HCT116 (cell line): ENCODE measurements around the gene IGFBP4. TPM values are rescaled to one million over a fixed set of nuclear protein-coding genes. Genes with fewer than 3 reads are reported as not detected.

Experiments used
- ATAC-seq: fragments of 200-7000 bp; cut with Tn5 transposase; 2 replicates; pipeline ENCODE4 v1.9.1; 2020; ENCODE audit warnings: mild to moderate bottlenecking, moderate library complexity
- BruUV-seq: library from RNA; stranded (reverse); fragments of 400-500 nt; replicated peaks from 2 replicates; lab custom pipeline; 2021; lab: Mats Ljungman, UMichigan
- CTCF ChIA-PET: fragments of 300-600 bp; sonication (Branson Sonifier 250); formaldehyde crosslinking; loops from one replicate; lab custom pipeline; 2021; ENCODE audit warnings: antibody characterized with exemption; lab: Charles Lee
- POLR2A ChIA-PET: fragments of 300-600, 350-600 bp; sonication (Branson Sonifier 250); formaldehyde crosslinking; loops from one replicate; lab custom pipeline; 2021; ENCODE audit warnings: antibody characterized with exemption; lab: Charles Lee
- RAD21 ChIA-PET, 2 experiments: fragments of 300-600 bp; sonication (Branson Sonifier 250); formaldehyde crosslinking; loops; one replicate each; lab custom pipeline; 2023; ENCODE audit warnings: low total read pairs in 2 of 2; ENCODE audit not compliant: uncharacterized antibody in 2 of 2, unreplicated experiment in 2 of 2, low non-redundant PET in 1 of 2; lab: Charles Lee
- DNase-seq: peaks from one replicate; pipeline ENCODE4 v3.0.0-alpha.2; 2010; ENCODE audit warnings: low read depth, low spot score
- H2AFZ ChIP-seq: fragments of 200-600 bp; shearing (Covaris generic), sonication (generic); 2 replicates; pipeline ENCODE4 v1.6.1; 2017; ENCODE audit warnings: low read depth, mixed run types, mixed read lengths, antibody characterized with exemption, low read length; ENCODE audit not compliant: poor library complexity, severe bottlenecking
- H3K27ac ChIP-seq: 2 replicates; pipeline ENCODE4 v1.5.1; 2012; ENCODE audit warnings: low read depth, low read length
- H3K27me3 ChIP-seq: fragments of 200-600 bp; sonication (generic); 2 replicates; pipeline ENCODE4 v1.6.1; 2016; ENCODE audit warnings: mixed run types, low read length, mixed read lengths; ENCODE audit not compliant: insufficient read depth
- H3K36me3 ChIP-seq, 2 experiments: fragments of 200-500 bp in 1 of 2; fragments of 200-600 bp in 1 of 2; sonication (Bioruptor generic) in 1 of 2; sonication (generic) in 1 of 2; 2 replicates each; pipeline versions ENCODE4 v1.5.1 to v1.6.1; 2014 to 2016; ENCODE audit warnings: low read length in 2 of 2, inconsistent platforms in 1 of 2, mixed read lengths in 1 of 2, mixed run types in 1 of 2; ENCODE audit not compliant: insufficient read depth in 2 of 2, control insufficient read depth in 1 of 2
- H3K4me1 ChIP-seq, 2 experiments: fragments of 200-600 bp in 1 of 2; sonication (generic) in 1 of 2; 2 replicates each; pipeline versions ENCODE4 v1.5.1 to v1.6.1; 2012 to 2017; ENCODE audit warnings: low read length in 2 of 2, inconsistent platforms in 1 of 2, mild to moderate bottlenecking in 1 of 2, mixed read lengths in 1 of 2, mixed run types in 1 of 2, moderate library complexity in 1 of 2; ENCODE audit not compliant: insufficient read depth in 2 of 2, control insufficient read depth in 1 of 2
- H3K4me2 ChIP-seq: fragments of 200-600 bp; sonication (generic); 2 replicates; pipeline ENCODE4 v1.6.1; 2017; ENCODE audit warnings: mixed run types, low read length, mixed read lengths
- H3K4me3 ChIP-seq, 2 experiments: fragments of 200-600 bp in 1 of 2; sonication (generic) in 1 of 2; replicated peaks in 1 of 2; 2 replicates each; pipeline ENCODE4 v1.5.1; 2011 to 2016; ENCODE audit warnings: low read length in 2 of 2, control low read depth in 1 of 2, low read depth in 1 of 2, mild to moderate bottlenecking in 1 of 2, mixed read lengths in 1 of 2, mixed run types in 1 of 2
- H3K79me2 ChIP-seq: fragments of 200-600 bp; sonication (generic); 2 replicates; pipeline ENCODE4 v1.6.1; 2017; ENCODE audit warnings: mild to moderate bottlenecking, mixed run types, low read length, moderate library complexity, mixed read lengths; ENCODE audit not compliant: insufficient read depth
- H3K9ac ChIP-seq: fragments of 200-600 bp; sonication (generic); 2 replicates; pipeline ENCODE4 v1.6.1; 2016; ENCODE audit warnings: low read length, mixed read lengths
- H3K9me2 ChIP-seq: fragments of 200-600 bp; sonication (generic), shearing (Covaris generic); 2 replicates; pipeline ENCODE4 v1.6.1; 2017; ENCODE audit warnings: mixed run types, mild to moderate bottlenecking, moderate library complexity; ENCODE audit not compliant: insufficient read depth
- H3K9me3 ChIP-seq, 2 experiments: fragments of 200-500 bp in 1 of 2; fragments of 200-600 bp in 1 of 2; sonication (Bioruptor generic) in 1 of 2; sonication (generic) in 1 of 2; 2 replicates each; pipeline ENCODE4 v1.6.1; 2014 to 2017; ENCODE audit warnings: low read length in 2 of 2, mixed read lengths in 2 of 2, inconsistent platforms in 1 of 2, low read depth in 1 of 2, mild to moderate bottlenecking in 1 of 2, mixed run types in 1 of 2, moderate library complexity in 1 of 2; ENCODE audit not compliant: control insufficient read depth in 1 of 2, insufficient read depth in 1 of 2
- H4K20me1 ChIP-seq: fragments of 200-600 bp; sonication (generic), shearing (Covaris generic); 2 replicates; pipeline ENCODE4 v1.6.1; 2017; ENCODE audit warnings: mixed run types, mild to moderate bottlenecking, moderate library complexity; ENCODE audit not compliant: insufficient read depth
- ATF3 ChIP-seq: IDR thresholded peaks from 2 replicates; pipeline ENCODE4 v1.6.1; 2012
- CBX3 ChIP-seq: IDR thresholded peaks from 2 replicates; pipeline ENCODE4 v1.6.1; 2012; ENCODE audit warnings: low read depth
- CEBPB ChIP-seq: IDR thresholded peaks from 2 replicates; pipeline ENCODE4 v1.6.1; 2012; ENCODE audit warnings: low read depth
- CTCF ChIP-seq, 3 experiments: fragments of 200-600 bp in 1 of 3; sonication (generic) in 1 of 3; IDR thresholded peaks in 2 of 3; conservative IDR thresholded peaks in 1 of 3; 2 replicates each; pipeline ENCODE4 v1.5.1; 2012 to 2017; ENCODE audit warnings: low read depth in 2 of 3, low read length in 2 of 3, antibody characterized with exemption in 1 of 3, borderline replicate concordance in 1 of 3, control low read depth in 1 of 3, mild to moderate bottlenecking in 1 of 3, mixed read lengths in 1 of 3, mixed run types in 1 of 3, moderate library complexity in 1 of 3; ENCODE audit not compliant: insufficient read depth in 1 of 3
- EGR1 ChIP-seq: IDR thresholded peaks from 2 replicates; pipeline ENCODE4 v1.6.1; 2012; ENCODE audit warnings: low read depth
- ELF1 ChIP-seq: IDR thresholded peaks from 2 replicates; pipeline ENCODE4 v1.6.1; 2012; ENCODE audit warnings: low read depth, borderline replicate concordance
- EZH2 ChIP-seq: fragments of 200-600 bp; sonication (generic); IDR thresholded peaks from 2 replicates; pipeline ENCODE4 v1.6.1; 2017; ENCODE audit warnings: antibody characterized with exemption, mixed run types
- EZH2phosphoT487 ChIP-seq: fragments of 200-600 bp; IDR thresholded peaks from 2 replicates; pipeline ENCODE4 v1.6.1; 2018; ENCODE audit warnings: antibody characterized with exemption, borderline replicate concordance
- JUND ChIP-seq: IDR thresholded peaks from 2 replicates; pipeline ENCODE4 v1.6.1; 2012
- POLR2A ChIP-seq: IDR thresholded peaks from 2 replicates; pipeline ENCODE4 v1.7.0; 2011; ENCODE audit warnings: borderline replicate concordance; ENCODE audit not compliant: insufficient read depth, insufficient read length; ENCODE audit errors: extremely low read depth
- POLR2AphosphoS5 ChIP-seq: IDR thresholded peaks from 2 replicates; pipeline ENCODE4 v1.6.1; 2011; ENCODE audit warnings: mild to moderate bottlenecking, low read depth, low read length, moderate library complexity
- RAD21 ChIP-seq: IDR thresholded peaks from 2 replicates; pipeline ENCODE4 v1.6.1; 2012; ENCODE audit warnings: low read depth, mild to moderate bottlenecking
- SIN3A ChIP-seq: IDR thresholded peaks from 2 replicates; pipeline ENCODE4 v1.6.1; 2012; ENCODE audit warnings: low read depth
- SRF ChIP-seq: IDR thresholded peaks from 2 replicates; pipeline ENCODE4 v1.6.1; 2012; ENCODE audit warnings: low read depth
- TCF7L2 ChIP-seq: IDR thresholded peaks from 2 replicates; pipeline ENCODE4 v1.7.0; 2011; ENCODE audit warnings: borderline replicate concordance, inconsistent platforms; ENCODE audit not compliant: insufficient read depth, insufficient read length; ENCODE audit errors: extremely low read depth
- ZNF274 ChIP-seq: fragments of 200-500 bp; sonication (Bioruptor generic); IDR thresholded peaks from 2 replicates; pipeline ENCODE4 v1.6.1; 2014; ENCODE audit warnings: mild to moderate bottlenecking, low read depth, low read length, inconsistent platforms
- intact Hi-C: fragments of 100-400 bp; cut with micrococcal nuclease; formaldehyde crosslinking; loops from 2 replicates; pipeline ENCODE4 v1.10.0; 2022
- total RNA-seq: library from RNA; stranded (reverse); gene quantifications from one replicate; pipeline ENCODE4 v1.2.1, GENCODE V29; 2021; ENCODE audit not compliant: unreplicated experiment
- TF ChIP-seq, protein P1 (sequence below): IDR thresholded peaks from 2 replicates; pipeline ENCODE4 v1.6.1; 2012
- TF ChIP-seq, protein P2 (sequence below): IDR thresholded peaks from 2 replicates; pipeline ENCODE4 v1.6.1; 2011; ENCODE audit warnings: mild to moderate bottlenecking, low read length, moderate library complexity; ENCODE audit not compliant: insufficient replicate concordance; ENCODE audit errors: extremely low read depth
- TF ChIP-seq, protein P3 (sequence below): IDR thresholded peaks from 2 replicates; pipeline ENCODE4 v1.6.1; 2012; ENCODE audit warnings: low read depth

Gene IGFBP4
- total RNA-seq, 1 experiment from 2014 or later, result 2.0 TPM

- TF ChIP-seq, protein P1, sequence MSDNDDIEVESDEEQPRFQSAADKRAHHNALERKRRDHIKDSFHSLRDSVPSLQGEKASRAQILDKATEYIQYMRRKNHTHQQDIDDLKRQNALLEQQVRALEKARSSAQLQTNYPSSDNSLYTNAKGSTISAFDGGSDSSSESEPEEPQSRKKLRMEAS, result peak; percentile 94
- TF ChIP-seq SRF (no peak), SIN3A (peak; percentile 54; the same call in 1 of the 2 replicates), RAD21 (no peak; the same call in 1 of the 2 replicates), CBX3 (no peak), EZH2 (no peak), CTCF (IDR thresholded peaks at IDR 0.05 in 2 of 3, conservative IDR thresholded peaks at IDR 0.05 in 1 of 3; ENCODE audit: borderline replicate concordance in 1 of 3, insufficient read depth in 1 of 3, low read depth in 2 of 3, low read length in 2 of 3) (no peak), JUND (no peak), TCF7L2 (peak; percentile 59), CEBPB (no peak)
Measured at GRCh38 chr17:40501499-40501911, 58.3 kb downstream of the IGFBP4 start, which contains the start of gene TNS4 (continued).

DNA sequence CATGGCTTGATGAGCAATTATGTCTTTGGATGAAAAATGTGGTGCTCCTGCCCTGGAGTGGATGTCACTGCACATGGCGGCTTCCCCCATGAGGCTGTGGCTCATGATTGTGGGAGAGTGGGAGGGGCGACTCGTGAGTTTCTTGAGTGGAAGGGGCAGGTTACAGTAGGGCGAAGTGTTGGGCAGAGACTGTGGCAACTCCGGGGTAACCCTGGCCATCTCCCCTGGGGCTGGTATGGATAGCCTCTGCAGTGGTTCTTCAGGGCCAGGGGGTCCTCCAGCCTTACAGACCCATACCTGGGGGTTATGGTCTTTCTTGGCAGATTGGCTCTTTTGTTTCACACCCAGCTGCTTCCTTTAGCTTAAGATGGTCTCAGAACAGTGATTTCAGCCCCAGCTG lies 59.5 kb downstream of the IGFBP4 start:
- no TSS peak for BruUV-seq
- ChIA-PET POLR2A (interaction anchor here (2.5 kb wide), 1 partner anchor 9 kb away, joined by 7 read pairs; no protein-coding TSS in a partner anchor), CTCF (no interaction called here), RAD21 (no interaction called here)
- no peak overlapping the region for H3K27ac ChIP-seq
- H3K4me1 ChIP-seq, result peaks cover 27 to 54% of the 10 kb centered on the region in 2 experiments
- no peaks in the 10 kb centered on the region for H3K9me2 ChIP-seq
- no peak overlapping the region for H3K9ac ChIP-seq
- DNase-seq, result no peak
- no peak overlapping the region for H3K4me3 ChIP-seq
- no peaks in the 10 kb centered on the region for H3K36me3 ChIP-seq
- H2AFZ ChIP-seq, result no peak overlapping the region
- H4K20me1 ChIP-seq, result no peaks in the 10 kb centered on the region
- H3K79me2 ChIP-seq, result peaks cover 34% of the 10 kb centered on the region
- H3K9me3 ChIP-seq, result no peaks in the 10 kb centered on the region
- intact Hi-C loops, result no loop called here
- no peak for ATAC-seq
- H3K4me2 ChIP-seq, result no peak overlapping the region
- no peaks in the 10 kb centered on the region for H3K27me3 ChIP-seq
- no peak for TF ChIP-seq EGR1
- no peak for TF ChIP-seq JUND
- TF ChIP-seq, protein P2, sequence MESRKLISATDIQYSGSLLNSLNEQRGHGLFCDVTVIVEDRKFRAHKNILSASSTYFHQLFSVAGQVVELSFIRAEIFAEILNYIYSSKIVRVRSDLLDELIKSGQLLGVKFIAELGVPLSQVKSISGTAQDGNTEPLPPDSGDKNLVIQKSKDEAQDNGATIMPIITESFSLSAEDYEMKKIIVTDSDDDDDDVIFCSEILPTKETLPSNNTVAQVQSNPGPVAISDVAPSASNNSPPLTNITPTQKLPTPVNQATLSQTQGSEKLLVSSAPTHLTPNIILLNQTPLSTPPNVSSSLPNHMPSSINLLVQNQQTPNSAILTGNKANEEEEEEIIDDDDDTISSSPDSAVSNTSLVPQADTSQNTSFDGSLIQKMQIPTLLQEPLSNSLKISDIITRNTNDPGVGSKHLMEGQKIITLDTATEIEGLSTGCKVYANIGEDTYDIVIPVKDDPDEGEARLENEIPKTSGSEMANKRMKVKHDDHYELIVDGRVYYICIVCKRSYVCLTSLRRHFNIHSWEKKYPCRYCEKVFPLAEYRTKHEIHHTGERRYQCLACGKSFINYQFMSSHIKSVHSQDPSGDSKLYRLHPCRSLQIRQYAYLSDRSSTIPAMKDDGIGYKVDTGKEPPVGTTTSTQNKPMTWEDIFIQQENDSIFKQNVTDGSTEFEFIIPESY, result no peak
- TF ChIP-seq, protein P3, sequence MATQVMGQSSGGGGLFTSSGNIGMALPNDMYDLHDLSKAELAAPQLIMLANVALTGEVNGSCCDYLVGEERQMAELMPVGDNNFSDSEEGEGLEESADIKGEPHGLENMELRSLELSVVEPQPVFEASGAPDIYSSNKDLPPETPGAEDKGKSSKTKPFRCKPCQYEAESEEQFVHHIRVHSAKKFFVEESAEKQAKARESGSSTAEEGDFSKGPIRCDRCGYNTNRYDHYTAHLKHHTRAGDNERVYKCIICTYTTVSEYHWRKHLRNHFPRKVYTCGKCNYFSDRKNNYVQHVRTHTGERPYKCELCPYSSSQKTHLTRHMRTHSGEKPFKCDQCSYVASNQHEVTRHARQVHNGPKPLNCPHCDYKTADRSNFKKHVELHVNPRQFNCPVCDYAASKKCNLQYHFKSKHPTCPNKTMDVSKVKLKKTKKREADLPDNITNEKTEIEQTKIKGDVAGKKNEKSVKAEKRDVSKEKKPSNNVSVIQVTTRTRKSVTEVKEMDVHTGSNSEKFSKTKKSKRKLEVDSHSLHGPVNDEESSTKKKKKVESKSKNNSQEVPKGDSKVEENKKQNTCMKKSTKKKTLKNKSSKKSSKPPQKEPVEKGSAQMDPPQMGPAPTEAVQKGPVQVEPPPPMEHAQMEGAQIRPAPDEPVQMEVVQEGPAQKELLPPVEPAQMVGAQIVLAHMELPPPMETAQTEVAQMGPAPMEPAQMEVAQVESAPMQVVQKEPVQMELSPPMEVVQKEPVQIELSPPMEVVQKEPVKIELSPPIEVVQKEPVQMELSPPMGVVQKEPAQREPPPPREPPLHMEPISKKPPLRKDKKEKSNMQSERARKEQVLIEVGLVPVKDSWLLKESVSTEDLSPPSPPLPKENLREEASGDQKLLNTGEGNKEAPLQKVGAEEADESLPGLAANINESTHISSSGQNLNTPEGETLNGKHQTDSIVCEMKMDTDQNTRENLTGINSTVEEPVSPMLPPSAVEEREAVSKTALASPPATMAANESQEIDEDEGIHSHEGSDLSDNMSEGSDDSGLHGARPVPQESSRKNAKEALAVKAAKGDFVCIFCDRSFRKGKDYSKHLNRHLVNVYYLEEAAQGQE, result no peak
- no peak for TF ChIP-seq POLR2AphosphoS5
- TF ChIP-seq ATF3, result no peak
- no peak for TF ChIP-seq ELF1
- no peak for TF ChIP-seq POLR2A
- no peak for TF ChIP-seq RAD21
- TF ChIP-seq ZNF274, result no peak
- no peak for TF ChIP-seq SRF
- no peak for TF ChIP-seq EZH2phosphoT487
